Neuronal stem cell (in vitro differentiated cells): ENCODE data around the gene MLYCD.

ENCODE experiments used
- DNase-seq: peaks from one replicate; pipeline ENCODE4 v3.0.0-alpha.2; 2013; ENCODE audit warnings: low spot score
- H2AFZ ChIP-seq: one replicate; pipeline ENCODE4 v1.6.1; 2013; ENCODE audit warnings: mild to moderate bottlenecking, low read length, inconsistent platforms
- H2AK5ac ChIP-seq: 2 replicates; pipeline ENCODE4 v1.6.1; 2013; ENCODE audit warnings: low read depth, mild to moderate bottlenecking, inconsistent platforms, low read length, moderate library complexity, mixed read lengths
- H2BK120ac ChIP-seq: 2 replicates; pipeline ENCODE4 v1.6.1; 2013; ENCODE audit warnings: low read depth, mild to moderate bottlenecking, inconsistent platforms, low read length, moderate library complexity, mixed read lengths
- H2BK12ac ChIP-seq: one replicate; pipeline ENCODE4 v1.6.1; 2013; ENCODE audit warnings: low read length, inconsistent platforms
- H2BK15ac ChIP-seq: 2 replicates; pipeline ENCODE4 v1.6.1; 2013; ENCODE audit warnings: mild to moderate bottlenecking, low read length, inconsistent platforms, mixed read lengths
- H2BK5ac ChIP-seq: one replicate; pipeline ENCODE4 v1.6.1; 2013; ENCODE audit warnings: inconsistent platforms, mild to moderate bottlenecking, low read length, moderate library complexity
- H3K14ac ChIP-seq: one replicate; pipeline ENCODE4 v1.6.1; 2013; ENCODE audit warnings: low read length, inconsistent platforms
- H3K18ac ChIP-seq: 2 replicates; pipeline ENCODE4 v1.6.1; 2013; ENCODE audit warnings: low read length, inconsistent platforms
- H3K23ac ChIP-seq: 2 replicates; pipeline ENCODE4 v1.6.1; 2013; ENCODE audit warnings: low read depth, mild to moderate bottlenecking, mixed read lengths, low read length, inconsistent platforms; ENCODE audit not compliant: poor library complexity
- H3K27ac ChIP-seq: replicated peaks from 3 replicates; pipeline ENCODE4 v1.5.1; 2013; ENCODE audit warnings: low read length, inconsistent platforms
- H3K27me3 ChIP-seq, 3 experiments: 2 replicates each; pipeline ENCODE4 v1.6.1; 2013; ENCODE audit warnings: low read length in 3 of 3, mild to moderate bottlenecking in 2 of 3, inconsistent platforms in 1 of 3, low read depth in 1 of 3, mixed read lengths in 1 of 3, moderate library complexity in 1 of 3; ENCODE audit not compliant: control insufficient read depth in 3 of 3, insufficient read depth in 3 of 3
- H3K36me3 ChIP-seq, 2 donors: replicated peaks in 1 of 2; 2 replicates each; pipeline ENCODE4 v1.6.1; 2013; ENCODE audit warnings: low read length in 2 of 2; ENCODE audit not compliant: control insufficient read depth in 2 of 2, insufficient read depth in 2 of 2
- H3K4ac ChIP-seq: 2 replicates; pipeline ENCODE4 v1.6.1; 2013; ENCODE audit warnings: inconsistent platforms, mild to moderate bottlenecking, low read length, moderate library complexity
- H3K4me1 ChIP-seq, 2 donors: 1 replicate in 1 of 2; 2 replicates in 1 of 2; pipeline ENCODE4 v1.6.1; 2013; ENCODE audit warnings: low read length in 2 of 2, low read depth in 1 of 2; ENCODE audit not compliant: control insufficient read depth in 2 of 2, insufficient read depth in 1 of 2
- H3K4me2 ChIP-seq: one replicate; pipeline ENCODE4 v1.6.1; 2013; ENCODE audit warnings: mild to moderate bottlenecking, low read length, inconsistent platforms; ENCODE audit not compliant: insufficient read depth, poor library complexity, severe bottlenecking
- H3K4me3 ChIP-seq, 2 donors: 2 replicates each; pipeline ENCODE4 v1.5.1; 2013; ENCODE audit warnings: low read length in 2 of 2, mild to moderate bottlenecking in 2 of 2, inconsistent platforms in 1 of 2, moderate library complexity in 1 of 2
- H3K79me1 ChIP-seq: one replicate; pipeline ENCODE4 v1.6.1; 2013; ENCODE audit warnings: low read depth, mild to moderate bottlenecking, inconsistent platforms, low read length, moderate library complexity
- H3K9ac ChIP-seq: one replicate; pipeline ENCODE4 v1.6.1; 2013; ENCODE audit warnings: mild to moderate bottlenecking, low read depth, low read length, inconsistent platforms; ENCODE audit not compliant: poor library complexity
- H3K9me3 ChIP-seq, 2 donors: replicated peaks in 1 of 2; 2 replicates each; pipeline versions ENCODE3 to v1.6.1; 2013; ENCODE audit warnings: low read length in 2 of 2, mild to moderate bottlenecking in 2 of 2, inconsistent platforms in 1 of 2, low read depth in 1 of 2, mixed read lengths in 1 of 2, moderate library complexity in 1 of 2; ENCODE audit not compliant: control insufficient read depth in 2 of 2, insufficient read depth in 1 of 2
- H4K8ac ChIP-seq: one replicate; pipeline ENCODE4 v1.6.1; 2013; ENCODE audit warnings: low read depth, mild to moderate bottlenecking, inconsistent platforms, low read length, moderate library complexity
- H4K91ac ChIP-seq: one replicate; pipeline ENCODE4 v1.6.1; 2013; ENCODE audit warnings: low read length, low read depth, mild to moderate bottlenecking, inconsistent platforms; ENCODE audit not compliant: poor library complexity
- WGBS, 2 donors: extraction: QIAGEN DNeasy Blood & Tissue Kit; methylation state at CpG; one replicate each; pipeline ENCODE4 v1.1.7; 2013; ENCODE audit warnings: missing lambda C conversion rate in 2 of 2, mixed read lengths in 1 of 2; ENCODE audit not compliant: insufficient read length in 2 of 2, insufficient replicate concordance in 1 of 2; ENCODE audit errors: extremely low coverage in 2 of 2; 5-methylcytosine and 5-hydroxymethylcytosine counted together

Gene MLYCD

GRCh38 chr16:83859265-83859664 is 39.6 kb upstream of the MLYCD start:
- H3K4ac ChIP-seq: no peak overlapping the region
- no peak overlapping the region for H2AFZ ChIP-seq

GRCh38 chr16:83862661-83863060 is 36.3 kb upstream of the MLYCD start:
- peaks cover 0 to 5% (median 0%) of the 10 kb centered on the region in 3 experiments for H3K27me3 ChIP-seq
- H3K4me1 ChIP-seq: no peaks in the 10 kb centered on the region
- no peak overlapping the region for H3K9ac ChIP-seq
- H4K91ac ChIP-seq: no peak overlapping the region
- no peak overlapping the region for H2AFZ ChIP-seq
- no peaks in the 10 kb centered on the region for H3K36me3 ChIP-seq
- no peak overlapping the region for H2BK15ac ChIP-seq
- no peaks in the 10 kb centered on the region for H3K9me3 ChIP-seq
- no peak overlapping the region for H2AK5ac ChIP-seq
- H3K23ac ChIP-seq: no peak overlapping the region
- no peak overlapping the region for H3K14ac ChIP-seq
- no peak overlapping the region for H3K18ac ChIP-seq
- H3K79me1 ChIP-seq: no peaks in the 10 kb centered on the region
- no peak overlapping the region for H4K8ac ChIP-seq
- H2BK120ac ChIP-seq: no peak overlapping the region
- H3K4ac ChIP-seq: no peak overlapping the region
- no peak overlapping the region for H2BK12ac ChIP-seq
- no peak overlapping the region for H3K27ac ChIP-seq
- no peak overlapping the region for H3K4me3 ChIP-seq
- DNase-seq: no peak
- no peak overlapping the region for H2BK5ac ChIP-seq
- no CpG with 5 or more reads among the region's 7 CpGs for WGBS, 2 donors
- no peak overlapping the region for H3K4me2 ChIP-seq

More at GRCh38 chr16:83859265-83859664, 39.6 kb upstream of the MLYCD start:
- Histone ChIP-seq H3K14ac (no peak overlapping the region), H2BK12ac (no peak overlapping the region), H2BK120ac (no peak overlapping the region), H3K27ac (no peak overlapping the region), H3K23ac (no peak overlapping the region), H3K27me3 (no peaks in the 10 kb centered on the region), H2AK5ac (no peak overlapping the region), H2BK5ac (no peak overlapping the region), H3K9me3 (no peaks in the 10 kb centered on the region), H3K4me3 (no peak overlapping the region), H2BK15ac (no peak overlapping the region), H3K18ac (no peak overlapping the region), H3K79me1 (no peaks in the 10 kb centered on the region), H3K4me1 (no peaks in the 10 kb centered on the region), H3K9ac (no peak overlapping the region), H4K8ac (no peak overlapping the region), H4K91ac (no peak overlapping the region), H3K36me3 (no peaks in the 10 kb centered on the region), H3K4me2 (no peak overlapping the region)
- no peak for DNase-seq
- WGBS, 2 donors: no CpG with 5 or more reads among the region's 8 CpGs

- Histone ChIP-seq H4K91ac (no peak overlapping the region), H3K27me3 (peaks cover 0 to 5% (median 0%) of the 10 kb centered on the region in 3 experiments), H2AK5ac (no peak overlapping the region), H3K4ac (no peak overlapping the region), H2BK15ac (no peak overlapping the region), H3K9me3 (no peaks in the 10 kb centered on the region), H2BK12ac (no peak overlapping the region), H2BK5ac (no peak overlapping the region), H3K79me1 (no peaks in the 10 kb centered on the region), H4K8ac (no peak overlapping the region), H2BK120ac (no peak overlapping the region), H3K27ac (no peak overlapping the region), H3K4me1 (no peaks in the 10 kb centered on the region), H3K4me2 (no peak overlapping the region), H3K9ac (no peak overlapping the region), H3K4me3 (no peak overlapping the region), H3K23ac (no peak overlapping the region), H2AFZ (no peak overlapping the region), H3K14ac (no peak overlapping the region), H3K36me3 (no peaks in the 10 kb centered on the region), H3K18ac (no peak overlapping the region)
- DNase-seq: no peak
- WGBS, 2 donors: no CpG with 5 or more reads among the region's 1 CpG
These were observed 35.2 kb upstream of the MLYCD start for GRCh38 chr16:83863682-83864081.

- H3K36me3 ChIP-seq: no peaks in the 10 kb centered on the region
- H3K27me3 ChIP-seq: no peaks in the 10 kb centered on the region
- no peak overlapping the region for H3K14ac ChIP-seq
- H2BK15ac ChIP-seq: no peak overlapping the region
- no peak overlapping the region for H3K4me3 ChIP-seq
- H3K9ac ChIP-seq: no peak overlapping the region
- no peak overlapping the region for H3K23ac ChIP-seq
- no peak overlapping the region for H4K91ac ChIP-seq
- no peak overlapping the region for H3K27ac ChIP-seq
- H2BK5ac ChIP-seq: no peak overlapping the region
- no peak overlapping the region for H2AK5ac ChIP-seq
- no peak overlapping the region for H3K18ac ChIP-seq
- no peak overlapping the region for H2BK12ac ChIP-seq
- H2AFZ ChIP-seq: no peak overlapping the region
- H3K4me2 ChIP-seq: no peak overlapping the region
- H3K9me3 ChIP-seq: no peaks in the 10 kb centered on the region
- no peak overlapping the region for H4K8ac ChIP-seq
- WGBS, 2 donors: no CpG with 5 or more reads among the region's 5 CpGs
- H2BK120ac ChIP-seq: no peak overlapping the region
- DNase-seq: no peak
- H3K79me1 ChIP-seq: no peaks in the 10 kb centered on the region
- no peaks in the 10 kb centered on the region for H3K4me1 ChIP-seq
- no peak overlapping the region for H3K4ac ChIP-seq
These were observed 28.1 kb upstream of the MLYCD start for GRCh38 chr16:83870830-83871229.
